Measurements from ENCODE around the gene CPTP. TPM values are rescaled to one million over a fixed set of nuclear protein-coding genes. Genes with fewer than 3 reads are reported as not detected.

Gene CPTP
- total and polyA plus RNA-seq, 10 of the 15 experiments (the other 5 are each of a cell fraction or from before 2014, with no cell fraction given) = 0.06 to 24.3 (median 10.0) TPM

DNA sequence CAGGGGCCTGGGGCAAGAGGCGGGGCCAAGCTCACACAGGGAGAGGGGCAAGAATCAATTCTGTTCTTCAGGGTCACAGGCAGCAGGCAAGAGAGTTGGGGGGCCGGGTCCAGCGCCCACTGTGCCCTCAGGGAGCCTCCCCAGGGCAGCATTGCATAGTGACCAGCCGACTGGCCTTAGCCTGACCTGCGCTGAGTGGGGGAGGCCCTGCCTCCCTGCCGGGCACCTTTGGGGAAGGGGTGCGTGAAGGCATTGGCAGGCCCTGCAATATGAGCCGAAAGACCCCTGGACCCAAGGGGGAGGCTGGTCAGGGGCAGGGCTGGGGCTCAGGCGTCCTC, 32.2 kb upstream of the CPTP start:
- no peaks in the 10 kb centered on the region for H3K36me3 ChIP-seq (ENCODE audit: control insufficient read depth in 2 of 2, insufficient read depth in 2 of 2, low read length in 1 of 2)
- H3K4me1 ChIP-seq (ENCODE audit: control insufficient read depth, insufficient read depth, low read length) = no peaks in the 10 kb centered on the region
- no peak overlapping the region for H3K4me2 ChIP-seq (ENCODE audit: control insufficient read depth, insufficient read depth)
- no peak for DNase-seq (ENCODE audit: low read depth, low spot score)
- ATAC-seq = no peak
- no peak for FAIRE-seq
- intact Hi-C loops (cut with micrococcal nuclease; ENCODE audit: unreplicated experiment) = loop anchor here (2.0 kb wide), 1 partner anchor 308 kb away; no protein-coding TSS in a partner anchor
- no peak overlapping the region for H2AFZ ChIP-seq (ENCODE audit: control insufficient read depth, low read depth, low read length)
- H3K9ac ChIP-seq (ENCODE audit: control insufficient read depth, insufficient read depth, low read length) = no peak overlapping the region
- no peak overlapping the region for H3K4me3 ChIP-seq
- CTCF ChIA-PET = interaction anchor here (0.6 to 2.7 kb wide), 15 partner anchors 11 to 309 kb away, joined by 3 to 57 read pairs (median 3); no protein-coding TSS in a partner anchor
- no peaks in the 10 kb centered on the region for H3K9me3 ChIP-seq (replicated peaks; ENCODE audit: control insufficient read depth, insufficient read depth, low read length)
- H3K27ac ChIP-seq (ENCODE audit: control insufficient read depth, insufficient read depth) = no peak overlapping the region
- no peaks in the 10 kb centered on the region for H3K79me2 ChIP-seq (ENCODE audit: control insufficient read depth, insufficient read depth, low read length)
- H3K27me3 ChIP-seq (replicated peaks in 1 of 2; ENCODE audit: control insufficient read depth in 2 of 2, insufficient read depth in 2 of 2, low read length in 1 of 2) = no peaks in the 10 kb centered on the region
- no TSS peak for BruUV-seq (replicated peaks)
- in situ Hi-C loops (cut with MboI) = no loop called here
- POLR2A ChIA-PET = interaction anchor here (1.0 to 1.2 kb wide), 2 partner anchors 42 to 170 kb away, joined by 4 read pairs; no protein-coding TSS in a partner anchor
- SMC1A ChIA-PET (ENCODE audit: uncharacterized antibody, unreplicated experiment) = interaction anchor here (1.0 to 2.8 kb wide), 5 partner anchors 9 to 170 kb away, joined by 3 to 23 read pairs (median 4); no protein-coding TSS in a partner anchor
- TF ChIP-seq POLR2AphosphoS2 (IDR thresholded peaks at IDR 0.05; ENCODE audit: low read depth, low read length) (no peak), JUND (IDR thresholded peaks at IDR 0.05; ENCODE audit: low read depth, low read length) (no peak), HDAC2 (IDR thresholded peaks at IDR 0.05) (no peak), E2F4 (IDR thresholded peaks at IDR 0.05; ENCODE audit: low read depth, low read length) (no peak)
- TF ChIP-seq, protein P1, sequence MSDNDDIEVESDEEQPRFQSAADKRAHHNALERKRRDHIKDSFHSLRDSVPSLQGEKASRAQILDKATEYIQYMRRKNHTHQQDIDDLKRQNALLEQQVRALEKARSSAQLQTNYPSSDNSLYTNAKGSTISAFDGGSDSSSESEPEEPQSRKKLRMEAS (IDR thresholded peaks at IDR 0.05; ENCODE audit: low read depth, low read length) = no peak
- RAD21 ChIA-PET (ENCODE audit: unreplicated experiment) = interaction anchor here (0.7 to 3.1 kb wide), 13 partner anchors 42 to 310 kb away, joined by 3 to 63 read pairs (median 4); partner anchors contain the start of genes C1orf159 and TNFRSF18
- 69% methylated on average over 9 of the region's 9 CpGs for WGBS (ENCODE audit: insufficient coverage, insufficient replicate concordance, low lambda C conversion rate, missing lambda C conversion rate)
- H4K20me1 ChIP-seq (ENCODE audit: control insufficient read depth, insufficient read depth) = no peaks in the 10 kb centered on the region

DNA sequence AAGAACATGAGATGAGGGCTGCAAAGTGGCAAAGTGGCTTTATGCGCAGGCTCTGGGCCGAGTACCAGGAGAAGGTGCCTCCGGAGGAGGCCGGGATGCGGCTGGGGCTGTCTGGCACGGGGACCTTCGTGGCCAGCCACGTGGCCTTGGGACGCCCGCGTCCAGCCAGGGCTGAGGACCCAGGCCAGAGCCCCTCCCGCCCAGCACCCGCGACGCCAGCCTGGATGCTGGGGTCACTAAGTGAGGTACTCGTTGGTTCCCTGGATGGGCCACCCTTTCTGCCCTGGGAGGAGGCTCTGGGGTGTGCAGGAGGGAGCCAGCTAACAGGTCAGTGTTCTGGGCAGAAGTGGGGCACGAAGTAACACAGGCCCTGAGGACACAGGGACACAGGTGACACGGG, 31.8 kb upstream of the CPTP start:
- Histone ChIP-seq H3K4me2 (ENCODE audit: control insufficient read depth, insufficient read depth) (no peak overlapping the region), H3K4me3 (no peak overlapping the region), H3K79me2 (ENCODE audit: control insufficient read depth, insufficient read depth, low read length) (no peaks in the 10 kb centered on the region), H3K9ac (ENCODE audit: control insufficient read depth, insufficient read depth, low read length) (no peak overlapping the region), H3K36me3 (ENCODE audit: control insufficient read depth in 2 of 2, insufficient read depth in 2 of 2, low read length in 1 of 2) (no peaks in the 10 kb centered on the region), H3K9me3 (replicated peaks; ENCODE audit: control insufficient read depth, insufficient read depth, low read length) (no peaks in the 10 kb centered on the region), H4K20me1 (ENCODE audit: control insufficient read depth, insufficient read depth) (no peaks in the 10 kb centered on the region), H2AFZ (ENCODE audit: control insufficient read depth, low read depth, low read length) (no peak overlapping the region), H3K27me3 (replicated peaks in 1 of 2; ENCODE audit: control insufficient read depth in 2 of 2, insufficient read depth in 2 of 2, low read length in 1 of 2) (no peaks in the 10 kb centered on the region), H3K4me1 (ENCODE audit: control insufficient read depth, insufficient read depth, low read length) (no peaks in the 10 kb centered on the region), H3K27ac (ENCODE audit: control insufficient read depth, insufficient read depth) (no peak overlapping the region)
- ChIA-PET SMC1A (ENCODE audit: uncharacterized antibody, unreplicated experiment) (no interaction called here), CTCF (no interaction called here), POLR2A (no interaction called here), RAD21 (ENCODE audit: unreplicated experiment) (interaction anchor here (3.1 kb wide), 1 partner anchor 170 kb away, joined by 63 read pairs; no protein-coding TSS in a partner anchor)
- intact Hi-C loops (cut with micrococcal nuclease; ENCODE audit: unreplicated experiment) = loop anchor here (2.0 kb wide), 1 partner anchor 308 kb away; no protein-coding TSS in a partner anchor
- in situ Hi-C loops (cut with MboI) = no loop called here
- ATAC-seq (no peak), FAIRE-seq (no peak), DNase-seq (ENCODE audit: low read depth, low spot score) (no peak)
- 91% methylated on average over 16 of the region's 18 CpGs for WGBS (ENCODE audit: insufficient coverage, insufficient replicate concordance, low lambda C conversion rate, missing lambda C conversion rate)
- BruUV-seq (replicated peaks) = no TSS peak
- TF ChIP-seq MYB (IDR thresholded peaks at IDR 0.05; ENCODE audit: borderline replicate concordance, low read depth, low read length) (no peak), JUNB (IDR thresholded peaks at IDR 0.05) (no peak), ZNF274 (IDR thresholded peaks at IDR 0.05; ENCODE audit: insufficient read depth, insufficient read length) (no peak), FOS (IDR thresholded peaks at IDR 0.05; ENCODE audit: borderline replicate concordance, extremely low read depth, insufficient read length) (no peak), MTA2 (IDR thresholded peaks at IDR 0.05; ENCODE audit: low read depth) (no peak), SREBF1 (IDR thresholded peaks at IDR 0.05; ENCODE audit: low read length) (no peak), PAX5 (IDR thresholded peaks at IDR 0.05; ENCODE audit: borderline replicate concordance, low read depth, low read length) (no peak), MYC (IDR thresholded peaks at IDR 0.05; ENCODE audit: insufficient read depth, insufficient read length, insufficient replicate concordance, low read length, severe bottlenecking) (no peak)
- TF ChIP-seq, protein P2, sequence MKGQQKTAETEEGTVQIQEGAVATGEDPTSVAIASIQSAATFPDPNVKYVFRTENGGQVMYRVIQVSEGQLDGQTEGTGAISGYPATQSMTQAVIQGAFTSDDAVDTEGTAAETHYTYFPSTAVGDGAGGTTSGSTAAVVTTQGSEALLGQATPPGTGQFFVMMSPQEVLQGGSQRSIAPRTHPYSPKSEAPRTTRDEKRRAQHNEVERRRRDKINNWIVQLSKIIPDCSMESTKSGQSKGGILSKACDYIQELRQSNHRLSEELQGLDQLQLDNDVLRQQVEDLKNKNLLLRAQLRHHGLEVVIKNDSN (IDR thresholded peaks at IDR 0.05; ENCODE audit: borderline replicate concordance, extremely low read length, insufficient read depth, low read depth, low read length) = no peak
- TF ChIP-seq, protein P3, sequence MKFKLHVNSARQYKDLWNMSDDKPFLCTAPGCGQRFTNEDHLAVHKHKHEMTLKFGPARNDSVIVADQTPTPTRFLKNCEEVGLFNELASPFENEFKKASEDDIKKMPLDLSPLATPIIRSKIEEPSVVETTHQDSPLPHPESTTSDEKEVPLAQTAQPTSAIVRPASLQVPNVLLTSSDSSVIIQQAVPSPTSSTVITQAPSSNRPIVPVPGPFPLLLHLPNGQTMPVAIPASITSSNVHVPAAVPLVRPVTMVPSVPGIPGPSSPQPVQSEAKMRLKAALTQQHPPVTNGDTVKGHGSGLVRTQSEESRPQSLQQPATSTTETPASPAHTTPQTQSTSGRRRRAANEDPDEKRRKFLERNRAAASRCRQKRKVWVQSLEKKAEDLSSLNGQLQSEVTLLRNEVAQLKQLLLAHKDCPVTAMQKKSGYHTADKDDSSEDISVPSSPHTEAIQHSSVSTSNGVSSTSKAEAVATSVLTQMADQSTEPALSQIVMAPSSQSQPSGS (IDR thresholded peaks at IDR 0.05; ENCODE audit: low read length) = no peak

Measured in GM12878 (cell line).